ENCODE measurements around the gene LRMDA. TPM values are rescaled to one million over a fixed set of nuclear protein-coding genes. Genes with fewer than 3 reads are reported as not detected.
A peak's percentile ranks its signal among the peaks of the same experiment; 100 is the strongest.

LRMDA gene
- total and polyA plus RNA-seq, 10 of the 15 experiments (the other 5 are each of a cell fraction or from before 2014, with no cell fraction given), result 0.07 to 0.54 (median 0.29) TPM; not detected in 4

DNA sequence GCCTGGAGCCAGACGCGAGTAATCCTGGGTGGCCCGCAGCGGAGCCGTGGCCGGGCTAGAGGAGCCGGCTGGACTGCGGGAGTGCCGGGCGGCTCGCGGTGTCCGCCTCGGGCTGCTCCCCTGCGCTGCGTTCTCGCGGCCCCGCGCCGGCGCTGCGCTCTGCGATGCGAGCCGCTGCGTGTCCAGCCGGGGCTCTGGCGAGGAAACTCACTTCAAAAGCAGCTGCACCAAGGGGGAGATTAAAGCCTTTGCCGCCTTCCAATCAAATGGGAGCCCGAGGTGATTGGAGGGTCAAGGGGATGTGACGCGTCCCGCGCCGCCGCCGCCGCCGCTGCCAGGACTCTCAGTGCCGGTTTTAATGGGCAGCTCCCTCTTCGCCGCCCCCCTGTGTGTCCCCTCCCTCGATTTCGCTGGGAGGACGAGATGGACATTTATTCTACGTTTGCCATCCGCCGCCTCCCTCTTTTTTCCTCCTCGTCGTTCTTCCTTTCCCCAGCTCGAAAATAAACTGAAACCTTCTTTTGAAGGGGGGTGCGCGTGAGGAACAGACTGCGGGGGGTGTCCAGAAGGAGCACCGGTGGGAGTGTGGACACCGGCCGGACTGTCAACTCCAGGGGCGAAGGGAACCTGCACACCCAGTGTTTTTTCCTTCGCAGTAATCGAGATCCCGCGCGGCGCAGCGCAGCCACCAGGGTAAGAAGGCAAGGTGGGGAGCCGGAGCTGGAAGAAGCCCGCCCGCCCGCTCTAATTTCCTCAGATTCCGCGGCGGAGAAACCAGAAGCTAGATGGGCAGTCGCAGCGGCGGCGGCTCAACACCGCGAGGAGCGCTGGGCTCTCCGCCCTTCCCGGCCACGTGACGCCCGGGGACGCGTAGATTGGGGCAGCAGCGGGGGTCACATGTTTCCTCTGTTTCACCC is 29.6 kb upstream of the LRMDA start, which contains the start of gene ZNF503 (continued):
- no peak for TF ChIP-seq IRF4 (IDR thresholded peaks at IDR 0.05; ENCODE audit: low read depth, low read length)
- TF ChIP-seq SP1 (IDR thresholded peaks at IDR 0.05; ENCODE audit: low read depth, low read length), result no peak
- no peak for TF ChIP-seq JUNB (IDR thresholded peaks at IDR 0.05)
- TF ChIP-seq EP300 (IDR thresholded peaks at IDR 0.05; ENCODE audit: borderline replicate concordance in 1 of 2, control insufficient read depth in 1 of 2, low read depth in 2 of 2, low read length in 2 of 2), result no peak
- TF ChIP-seq MXI1 (IDR thresholded peaks at IDR 0.05; ENCODE audit: low read depth, low read length), result no peak; the same call in 1 of the 2 replicates
- TF ChIP-seq, protein P1, sequence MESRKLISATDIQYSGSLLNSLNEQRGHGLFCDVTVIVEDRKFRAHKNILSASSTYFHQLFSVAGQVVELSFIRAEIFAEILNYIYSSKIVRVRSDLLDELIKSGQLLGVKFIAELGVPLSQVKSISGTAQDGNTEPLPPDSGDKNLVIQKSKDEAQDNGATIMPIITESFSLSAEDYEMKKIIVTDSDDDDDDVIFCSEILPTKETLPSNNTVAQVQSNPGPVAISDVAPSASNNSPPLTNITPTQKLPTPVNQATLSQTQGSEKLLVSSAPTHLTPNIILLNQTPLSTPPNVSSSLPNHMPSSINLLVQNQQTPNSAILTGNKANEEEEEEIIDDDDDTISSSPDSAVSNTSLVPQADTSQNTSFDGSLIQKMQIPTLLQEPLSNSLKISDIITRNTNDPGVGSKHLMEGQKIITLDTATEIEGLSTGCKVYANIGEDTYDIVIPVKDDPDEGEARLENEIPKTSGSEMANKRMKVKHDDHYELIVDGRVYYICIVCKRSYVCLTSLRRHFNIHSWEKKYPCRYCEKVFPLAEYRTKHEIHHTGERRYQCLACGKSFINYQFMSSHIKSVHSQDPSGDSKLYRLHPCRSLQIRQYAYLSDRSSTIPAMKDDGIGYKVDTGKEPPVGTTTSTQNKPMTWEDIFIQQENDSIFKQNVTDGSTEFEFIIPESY (IDR thresholded peaks at IDR 0.05), result no peak
- TF ChIP-seq MTA3 (IDR thresholded peaks at IDR 0.05; ENCODE audit: borderline replicate concordance, low read length), result no peak
- TF ChIP-seq STAT3 (IDR thresholded peaks at IDR 0.05; ENCODE audit: low read depth, low read length), result no peak
- no peak for TF ChIP-seq POLR2AphosphoS2 (IDR thresholded peaks at IDR 0.05; ENCODE audit: low read depth, low read length)
- no peak for TF ChIP-seq CREB1 (IDR thresholded peaks at IDR 0.05; ENCODE audit: low read depth)
- no peak for TF ChIP-seq ASH2L (IDR thresholded peaks at IDR 0.05; ENCODE audit: borderline replicate concordance, low read depth)
- no peak for TF ChIP-seq CHD1 (IDR thresholded peaks at IDR 0.05; ENCODE audit: low read depth, low read length)
- TF ChIP-seq SUZ12 (IDR thresholded peaks at IDR 0.05; ENCODE audit: unreplicated experiment), result no peak
- TF ChIP-seq FOXK2 (IDR thresholded peaks at IDR 0.05), result no peak
- TF ChIP-seq GATAD2B (conservative IDR thresholded peaks at IDR 0.05; ENCODE audit: low read depth), result no peak; the same call in none of the 2 replicates
- no peak for TF ChIP-seq CREM (IDR thresholded peaks at IDR 0.05; ENCODE audit: low read depth)
- no peak for TF ChIP-seq KAT2A (conservative IDR thresholded peaks at IDR 0.05; ENCODE audit: control insufficient read depth, low read depth, low read length)
- TF ChIP-seq BMI1 (IDR thresholded peaks at IDR 0.05; ENCODE audit: borderline replicate concordance), result no peak
- TF ChIP-seq RELA (IDR thresholded peaks at IDR 0.05; ENCODE audit: borderline replicate concordance, partially characterized antibody), result no peak
- TF ChIP-seq, protein P2, sequence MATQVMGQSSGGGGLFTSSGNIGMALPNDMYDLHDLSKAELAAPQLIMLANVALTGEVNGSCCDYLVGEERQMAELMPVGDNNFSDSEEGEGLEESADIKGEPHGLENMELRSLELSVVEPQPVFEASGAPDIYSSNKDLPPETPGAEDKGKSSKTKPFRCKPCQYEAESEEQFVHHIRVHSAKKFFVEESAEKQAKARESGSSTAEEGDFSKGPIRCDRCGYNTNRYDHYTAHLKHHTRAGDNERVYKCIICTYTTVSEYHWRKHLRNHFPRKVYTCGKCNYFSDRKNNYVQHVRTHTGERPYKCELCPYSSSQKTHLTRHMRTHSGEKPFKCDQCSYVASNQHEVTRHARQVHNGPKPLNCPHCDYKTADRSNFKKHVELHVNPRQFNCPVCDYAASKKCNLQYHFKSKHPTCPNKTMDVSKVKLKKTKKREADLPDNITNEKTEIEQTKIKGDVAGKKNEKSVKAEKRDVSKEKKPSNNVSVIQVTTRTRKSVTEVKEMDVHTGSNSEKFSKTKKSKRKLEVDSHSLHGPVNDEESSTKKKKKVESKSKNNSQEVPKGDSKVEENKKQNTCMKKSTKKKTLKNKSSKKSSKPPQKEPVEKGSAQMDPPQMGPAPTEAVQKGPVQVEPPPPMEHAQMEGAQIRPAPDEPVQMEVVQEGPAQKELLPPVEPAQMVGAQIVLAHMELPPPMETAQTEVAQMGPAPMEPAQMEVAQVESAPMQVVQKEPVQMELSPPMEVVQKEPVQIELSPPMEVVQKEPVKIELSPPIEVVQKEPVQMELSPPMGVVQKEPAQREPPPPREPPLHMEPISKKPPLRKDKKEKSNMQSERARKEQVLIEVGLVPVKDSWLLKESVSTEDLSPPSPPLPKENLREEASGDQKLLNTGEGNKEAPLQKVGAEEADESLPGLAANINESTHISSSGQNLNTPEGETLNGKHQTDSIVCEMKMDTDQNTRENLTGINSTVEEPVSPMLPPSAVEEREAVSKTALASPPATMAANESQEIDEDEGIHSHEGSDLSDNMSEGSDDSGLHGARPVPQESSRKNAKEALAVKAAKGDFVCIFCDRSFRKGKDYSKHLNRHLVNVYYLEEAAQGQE (IDR thresholded peaks at IDR 0.05; ENCODE audit: low read depth, low read length), result no peak
- no peak for TF ChIP-seq NFIC (IDR thresholded peaks at IDR 0.05; ENCODE audit: low read depth, low read length)
- TF ChIP-seq, protein P3, sequence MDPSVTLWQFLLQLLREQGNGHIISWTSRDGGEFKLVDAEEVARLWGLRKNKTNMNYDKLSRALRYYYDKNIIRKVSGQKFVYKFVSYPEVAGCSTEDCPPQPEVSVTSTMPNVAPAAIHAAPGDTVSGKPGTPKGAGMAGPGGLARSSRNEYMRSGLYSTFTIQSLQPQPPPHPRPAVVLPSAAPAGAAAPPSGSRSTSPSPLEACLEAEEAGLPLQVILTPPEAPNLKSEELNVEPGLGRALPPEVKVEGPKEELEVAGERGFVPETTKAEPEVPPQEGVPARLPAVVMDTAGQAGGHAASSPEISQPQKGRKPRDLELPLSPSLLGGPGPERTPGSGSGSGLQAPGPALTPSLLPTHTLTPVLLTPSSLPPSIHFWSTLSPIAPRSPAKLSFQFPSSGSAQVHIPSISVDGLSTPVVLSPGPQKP (IDR thresholded peaks at IDR 0.05; ENCODE audit: low read depth, low read length), result no peak
- TF ChIP-seq MTA2 (IDR thresholded peaks at IDR 0.05; ENCODE audit: low read depth), result 0 out of 2 replicates have a peak, but pooled peaks have one; percentile 20
- no peak for TF ChIP-seq NFYA (IDR thresholded peaks at IDR 0.05; ENCODE audit: borderline replicate concordance, low read depth, low read length)
- peak in 1 of 2 experiments; percentile 9; a peak in 1 of 4 replicates for TF ChIP-seq IKZF2 (IDR thresholded peaks at IDR 0.05)

Data from GM12878 (cell line).